ENCODE data around the gene P2RY6.
A peak's percentile ranks its signal among the peaks of the same experiment; 100 is the strongest.

P2RY6 gene

DNA sequence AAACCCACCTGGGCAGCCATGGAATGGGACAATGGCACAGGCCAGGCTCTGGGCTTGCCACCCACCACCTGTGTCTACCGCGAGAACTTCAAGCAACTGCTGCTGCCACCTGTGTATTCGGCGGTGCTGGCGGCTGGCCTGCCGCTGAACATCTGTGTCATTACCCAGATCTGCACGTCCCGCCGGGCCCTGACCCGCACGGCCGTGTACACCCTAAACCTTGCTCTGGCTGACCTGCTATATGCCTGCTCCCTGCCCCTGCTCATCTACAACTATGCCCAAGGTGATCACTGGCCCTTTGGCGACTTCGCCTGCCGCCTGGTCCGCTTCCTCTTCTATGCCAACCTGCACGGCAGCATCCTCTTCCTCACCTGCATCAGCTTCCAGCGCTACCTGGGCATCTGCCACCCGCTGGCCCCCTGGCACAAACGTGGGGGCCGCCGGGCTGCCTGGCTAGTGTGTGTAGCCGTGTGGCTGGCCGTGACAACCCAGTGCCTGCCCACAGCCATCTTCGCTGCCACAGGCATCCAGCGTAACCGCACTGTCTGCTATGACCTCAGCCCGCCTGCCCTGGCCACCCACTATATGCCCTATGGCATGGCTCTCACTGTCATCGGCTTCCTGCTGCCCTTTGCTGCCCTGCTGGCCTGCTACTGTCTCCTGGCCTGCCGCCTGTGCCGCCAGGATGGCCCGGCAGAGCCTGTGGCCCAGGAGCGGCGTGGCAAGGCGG is 24.5 kb downstream of the P2RY6 start:
- DNase-seq (ENCODE audit: low read depth in 2 of 2): no peak

DNA sequence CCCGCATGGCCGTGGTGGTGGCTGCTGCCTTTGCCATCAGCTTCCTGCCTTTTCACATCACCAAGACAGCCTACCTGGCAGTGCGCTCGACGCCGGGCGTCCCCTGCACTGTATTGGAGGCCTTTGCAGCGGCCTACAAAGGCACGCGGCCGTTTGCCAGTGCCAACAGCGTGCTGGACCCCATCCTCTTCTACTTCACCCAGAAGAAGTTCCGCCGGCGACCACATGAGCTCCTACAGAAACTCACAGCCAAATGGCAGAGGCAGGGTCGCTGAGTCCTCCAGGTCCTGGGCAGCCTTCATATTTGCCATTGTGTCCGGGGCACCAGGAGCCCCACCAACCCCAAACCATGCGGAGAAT is 25.1 kb downstream of the P2RY6 start:
- DNase-seq (ENCODE audit: low read depth in 2 of 2): no peak

DNA sequence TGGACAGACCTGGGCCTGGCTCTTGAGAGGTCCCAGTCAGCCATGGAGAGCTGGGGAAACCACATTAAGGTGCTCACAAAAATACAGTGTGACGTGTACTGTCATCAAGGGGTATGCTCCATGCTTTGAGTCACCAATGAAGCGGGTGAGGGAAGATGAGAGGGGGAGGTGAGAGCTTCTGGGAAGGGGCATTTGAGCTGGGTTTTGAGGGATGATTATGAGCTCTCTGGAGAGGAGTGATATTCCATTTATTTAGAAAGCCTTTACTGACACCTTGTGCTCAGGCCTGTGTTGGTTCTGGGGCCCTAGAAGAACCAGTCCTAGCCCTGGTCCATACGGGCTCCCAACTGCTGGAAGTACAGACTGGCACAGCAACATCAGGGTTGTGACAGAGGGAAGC is 25.6 kb downstream of the P2RY6 start:
- DNase-seq (ENCODE audit: low read depth in 2 of 2): no peak

DNA sequence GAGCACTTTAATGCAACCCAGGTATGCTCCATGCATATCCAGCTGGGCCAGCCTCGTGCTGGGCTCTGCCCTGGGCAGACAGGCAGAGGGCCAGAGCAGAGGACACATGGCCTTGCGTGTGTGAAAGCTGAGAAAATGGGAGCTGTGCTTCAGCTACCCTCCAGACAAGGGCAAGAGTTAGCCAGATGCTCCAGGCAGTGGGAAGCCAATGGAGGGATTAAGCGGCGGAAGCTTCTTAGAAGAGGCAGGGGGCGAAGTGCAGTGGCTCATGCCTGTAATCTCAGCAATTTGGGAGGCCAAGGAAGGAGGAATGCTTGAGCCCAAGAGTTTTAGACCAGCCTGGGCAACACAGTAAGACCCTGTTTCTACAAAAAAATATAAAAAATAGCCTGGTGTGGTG is 26.1 kb downstream of the P2RY6 start:
- DNase-seq (ENCODE audit: low read depth in 2 of 2): no peak

DNA sequence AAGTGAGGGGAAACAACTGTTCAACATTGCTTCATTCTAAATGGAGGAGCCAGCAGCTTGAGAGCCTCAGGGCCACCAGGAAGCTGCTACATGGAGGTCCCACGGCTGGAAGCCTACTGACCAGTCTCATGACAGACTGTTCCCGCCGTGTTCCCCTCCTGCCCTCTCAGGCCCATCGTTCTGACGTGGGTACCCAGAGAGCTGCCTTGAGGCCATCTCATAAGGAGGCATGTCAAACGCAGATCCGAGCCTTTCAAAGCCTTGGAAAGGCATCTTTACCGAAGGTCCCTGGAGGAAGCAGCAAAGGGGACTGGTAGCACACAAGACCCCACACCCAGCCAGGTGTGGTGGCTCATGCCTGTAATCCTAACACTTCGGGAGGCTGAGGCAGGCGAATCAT is 27.6 kb downstream of the P2RY6 start:
- no peak for DNase-seq (ENCODE audit: low read depth in 2 of 2)

DNA sequence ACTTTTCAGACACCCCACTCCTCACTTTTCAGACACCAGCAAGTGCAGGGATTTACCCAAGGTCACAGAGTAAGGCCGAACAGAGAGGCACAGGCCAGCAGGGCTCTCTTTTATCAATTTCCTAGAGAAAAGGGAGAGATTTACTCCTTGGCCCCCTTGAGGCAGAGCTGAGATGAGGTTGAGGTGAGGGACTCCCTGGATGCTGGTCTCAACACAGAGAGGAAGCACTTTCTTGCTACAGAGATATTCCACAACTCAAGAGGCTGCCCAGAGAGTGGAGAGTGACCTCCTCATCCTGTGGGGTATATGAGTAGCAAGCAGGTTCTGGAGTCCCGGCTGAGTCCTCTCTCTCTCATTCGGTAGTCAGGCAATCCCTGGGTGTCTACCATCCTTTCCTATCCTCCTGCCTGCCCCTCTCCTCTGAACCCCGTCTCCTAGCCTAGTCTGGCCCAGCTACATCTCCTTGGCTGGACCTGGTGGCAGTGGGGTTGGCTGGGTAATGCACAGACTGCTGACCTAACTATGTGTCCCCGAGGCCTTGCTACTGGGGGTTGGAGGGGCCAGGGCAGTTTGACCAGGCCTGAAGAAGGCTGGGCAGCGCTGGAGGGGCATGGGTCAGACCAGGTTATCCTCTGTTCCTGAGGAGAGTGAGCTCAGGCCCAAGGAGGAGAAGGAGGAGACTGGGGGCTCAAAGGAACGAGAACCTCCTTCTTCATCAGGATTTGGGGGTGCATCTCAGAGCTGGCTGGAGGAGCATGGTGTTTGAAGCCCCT is 34.1 kb downstream of the P2RY6 start:
- DNase-seq (ENCODE audit: low read depth in 2 of 2): no peak

DNA sequence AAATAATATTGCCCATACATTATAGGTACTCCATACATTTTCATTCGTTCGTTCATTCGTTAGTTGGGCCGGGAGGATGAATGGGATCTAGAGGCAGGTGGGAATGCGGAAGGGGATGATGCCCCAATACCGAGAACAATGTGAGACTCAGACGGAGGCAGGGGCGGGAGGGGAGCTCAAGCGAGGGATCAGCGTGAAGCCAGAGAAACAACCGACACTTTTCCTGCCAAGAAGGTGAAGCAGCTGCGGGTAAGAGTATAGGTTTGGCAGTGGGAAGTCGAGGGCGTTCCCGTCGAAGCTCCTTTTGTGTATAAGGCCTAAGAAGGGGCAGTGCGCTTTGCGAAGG is 34.8 kb downstream of the P2RY6 start:
- DNase-seq (ENCODE audit: low read depth in 2 of 2): no peak

DNA sequence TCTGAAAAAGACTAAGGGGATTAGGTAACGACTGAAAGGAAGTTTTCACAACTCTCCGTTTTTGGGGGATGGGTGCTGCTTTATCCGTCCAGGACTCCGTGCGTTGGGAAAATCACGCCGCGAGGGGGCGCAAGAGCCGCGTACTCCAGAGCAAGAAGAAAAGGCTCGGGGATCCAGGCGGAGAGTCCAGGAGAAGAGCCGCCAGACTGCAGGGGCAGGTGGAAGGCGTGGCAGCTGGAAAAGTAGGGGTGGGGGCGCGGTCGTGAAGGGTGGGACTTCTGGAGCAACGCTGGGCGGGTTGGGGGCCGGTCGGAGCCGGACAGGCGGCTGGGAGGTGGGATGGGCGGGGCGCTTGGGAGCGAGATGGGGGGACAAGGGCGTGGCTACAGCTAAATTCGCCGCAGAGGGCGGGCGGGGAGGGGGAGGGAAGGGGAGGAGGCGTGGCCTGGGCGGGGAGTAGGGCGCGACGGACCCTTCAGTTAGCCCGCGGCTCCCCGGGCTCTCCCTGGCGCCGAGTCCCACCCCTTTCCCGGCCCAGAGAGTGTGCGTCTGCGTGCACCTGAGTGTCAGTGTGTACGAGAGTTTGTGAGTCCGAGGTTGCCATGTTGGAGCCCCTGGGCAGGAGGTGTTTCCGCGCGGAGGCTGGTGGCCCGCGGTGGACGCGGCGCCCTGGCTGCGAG is 35.3 kb downstream of the P2RY6 start:
- peak; percentile 88 to 91 for DNase-seq (ENCODE audit: low read depth in 2 of 2)

DNA sequence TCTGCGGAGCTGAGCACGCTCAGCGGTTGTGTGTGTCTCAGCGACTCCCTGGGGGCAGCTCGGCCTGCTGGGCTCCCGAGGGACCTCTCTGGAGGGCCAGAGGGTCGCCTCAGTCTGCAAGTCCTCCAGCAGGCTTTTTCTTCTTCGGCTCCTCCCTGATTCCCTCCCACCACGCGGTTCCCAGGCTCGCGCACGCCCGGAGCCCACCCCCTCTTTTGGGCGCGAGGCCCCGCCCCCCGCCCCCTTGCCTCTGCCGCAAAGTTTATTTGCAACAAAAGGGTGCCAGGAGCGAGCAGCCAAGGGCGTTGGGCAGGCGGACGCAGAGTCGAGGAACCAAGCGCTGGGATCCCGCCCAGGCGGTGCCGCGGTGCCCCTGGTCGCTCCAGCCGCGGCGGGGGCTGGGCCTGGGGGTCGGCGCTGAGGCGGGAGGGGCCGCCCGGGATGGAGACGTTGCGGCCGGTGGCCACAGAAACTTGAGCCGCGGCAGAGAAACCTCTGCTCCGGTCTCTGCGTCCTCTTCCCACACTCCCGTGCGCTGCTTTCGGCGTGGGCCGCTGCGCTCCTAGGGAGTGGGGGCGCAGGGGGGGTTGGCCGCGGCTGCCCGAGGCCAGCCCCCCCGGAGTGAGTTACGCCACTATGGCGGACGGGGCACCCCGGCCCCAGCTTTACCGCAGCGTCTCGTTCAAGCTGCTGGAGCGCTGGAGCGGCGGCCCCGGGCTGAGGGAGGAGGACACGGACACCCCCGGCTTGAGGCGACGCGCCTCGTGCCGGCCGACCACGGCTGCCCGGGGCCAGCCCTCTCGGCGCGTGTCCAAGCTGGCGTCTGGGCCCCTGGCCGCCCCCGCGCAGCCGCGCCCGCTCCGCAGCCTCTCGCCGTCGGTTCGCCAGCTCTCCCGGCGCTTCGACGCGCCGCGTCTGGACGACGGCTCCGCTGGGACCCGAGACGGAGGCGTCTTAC is 36.1 kb downstream of the P2RY6 start, which contains the start of gene ARHGEF17:
Gene ARHGEF17, plus strand, starts transcription at position 274 of the 958 bp plus-strand sequence. Its CDS starts 363 bp downstream, at position 637.
- peak; percentile 33 to 46 for DNase-seq (ENCODE audit: low read depth in 2 of 2)

DNA sequence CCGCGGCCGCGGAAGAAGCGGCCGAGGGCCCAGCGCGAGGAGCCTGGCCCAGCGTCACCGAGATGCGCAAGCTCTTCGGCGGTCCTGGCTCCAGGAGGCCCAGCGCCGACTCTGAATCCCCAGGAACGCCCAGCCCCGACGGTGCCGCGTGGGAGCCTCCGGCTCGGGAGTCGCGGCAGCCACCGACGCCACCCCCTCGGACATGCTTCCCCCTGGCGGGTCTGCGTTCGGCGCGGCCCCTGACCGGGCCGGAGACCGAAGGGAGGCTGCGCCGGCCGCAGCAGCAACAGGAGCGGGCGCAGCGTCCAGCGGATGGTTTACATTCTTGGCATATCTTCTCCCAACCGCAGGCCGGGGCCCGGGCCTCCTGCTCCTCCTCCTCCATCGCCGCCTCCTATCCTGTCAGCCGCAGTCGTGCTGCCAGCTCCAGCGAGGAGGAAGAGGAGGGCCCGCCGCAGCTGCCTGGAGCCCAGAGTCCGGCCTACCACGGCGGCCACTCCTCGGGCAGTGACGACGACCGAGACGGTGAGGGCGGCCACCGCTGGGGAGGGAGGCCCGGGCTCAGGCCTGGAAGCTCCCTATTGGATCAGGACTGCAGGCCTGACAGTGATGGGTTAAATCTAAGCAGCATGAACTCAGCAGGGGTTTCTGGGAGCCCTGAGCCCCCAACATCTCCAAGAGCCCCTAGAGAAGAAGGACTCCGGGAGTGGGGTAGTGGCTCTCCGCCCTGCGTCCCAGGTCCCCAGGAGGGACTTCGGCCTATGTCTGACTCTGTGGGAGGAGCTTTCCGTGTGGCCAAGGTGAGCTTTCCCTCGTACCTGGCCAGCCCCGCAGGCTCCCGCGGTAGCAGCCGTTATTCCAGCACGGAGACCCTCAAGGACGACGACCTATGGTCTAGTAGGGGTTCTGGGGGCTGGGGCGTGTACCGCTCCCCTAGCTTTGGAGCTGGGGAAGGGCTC is 37.1 kb downstream of the P2RY6 start:
- no peak for DNase-seq (ENCODE audit: low read depth in 2 of 2)

DNA sequence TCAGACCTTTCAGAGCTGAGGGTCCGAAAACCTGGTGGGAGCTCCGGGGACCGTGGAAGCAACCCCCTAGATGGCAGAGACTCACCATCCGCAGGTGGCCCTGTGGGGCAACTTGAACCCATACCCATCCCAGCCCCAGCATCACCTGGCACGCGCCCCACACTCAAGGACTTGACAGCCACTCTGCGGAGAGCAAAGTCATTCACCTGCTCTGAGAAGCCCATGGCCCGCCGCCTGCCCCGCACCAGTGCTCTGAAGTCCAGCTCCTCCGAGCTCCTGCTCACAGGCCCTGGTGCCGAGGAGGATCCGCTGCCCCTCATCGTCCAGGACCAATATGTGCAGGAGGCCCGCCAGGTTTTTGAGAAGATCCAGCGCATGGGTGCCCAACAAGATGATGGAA is 37.9 kb downstream of the P2RY6 start:
- DNase-seq (ENCODE audit: low read depth in 2 of 2): no peak

DNA sequence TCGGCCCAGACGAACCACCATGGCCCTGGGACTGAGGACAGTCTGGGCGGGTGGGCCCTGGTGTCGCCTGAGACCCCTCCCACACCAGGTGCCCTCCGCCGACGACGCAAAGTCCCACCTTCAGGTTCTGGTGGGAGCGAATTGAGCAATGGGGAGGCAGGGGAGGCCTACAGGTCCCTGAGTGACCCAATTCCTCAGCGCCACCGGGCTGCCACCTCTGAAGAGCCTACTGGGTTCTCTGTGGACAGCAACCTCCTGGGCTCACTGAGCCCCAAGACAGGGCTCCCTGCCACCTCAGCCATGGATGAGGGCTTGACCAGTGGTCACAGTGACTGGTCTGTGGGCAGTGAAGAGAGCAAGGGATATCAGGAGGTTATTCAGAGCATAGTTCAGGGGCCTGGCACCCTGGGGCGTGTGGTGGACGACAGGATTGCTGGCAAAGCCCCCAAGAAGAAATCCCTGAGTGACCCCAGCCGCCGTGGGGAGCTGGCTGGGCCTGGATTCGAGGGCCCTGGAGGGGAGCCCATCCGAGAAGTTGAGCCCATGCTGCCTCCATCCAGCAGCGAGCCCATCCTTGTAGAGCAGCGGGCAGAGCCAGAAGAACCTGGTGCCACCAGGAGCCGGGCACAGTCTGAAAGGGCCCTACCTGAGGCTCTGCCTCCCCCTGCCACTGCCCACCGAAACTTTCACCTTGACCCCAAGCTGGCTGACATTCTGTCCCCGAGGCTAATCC is 38.7 kb downstream of the P2RY6 start:
- DNase-seq (ENCODE audit: low read depth in 2 of 2): no peak

DNA sequence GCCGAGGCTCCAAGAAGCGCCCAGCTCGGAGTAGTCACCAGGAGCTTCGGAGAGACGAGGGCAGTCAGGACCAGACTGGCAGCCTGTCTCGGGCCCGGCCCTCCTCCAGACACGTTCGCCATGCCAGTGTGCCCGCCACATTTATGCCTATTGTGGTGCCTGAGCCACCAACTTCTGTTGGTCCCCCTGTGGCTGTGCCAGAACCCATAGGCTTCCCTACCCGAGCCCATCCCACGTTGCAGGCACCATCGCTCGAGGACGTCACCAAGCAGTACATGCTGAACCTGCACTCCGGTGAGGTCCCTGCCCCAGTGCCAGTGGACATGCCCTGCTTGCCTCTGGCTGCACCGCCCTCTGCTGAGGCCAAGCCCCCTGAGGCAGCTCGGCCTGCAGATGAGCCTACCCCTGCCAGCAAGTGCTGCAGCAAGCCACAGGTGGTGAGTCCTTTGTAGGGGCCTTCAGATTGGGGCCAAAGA is 39.3 kb downstream of the P2RY6 start:
- DNase-seq (ENCODE audit: low read depth in 2 of 2): no peak

DNA sequence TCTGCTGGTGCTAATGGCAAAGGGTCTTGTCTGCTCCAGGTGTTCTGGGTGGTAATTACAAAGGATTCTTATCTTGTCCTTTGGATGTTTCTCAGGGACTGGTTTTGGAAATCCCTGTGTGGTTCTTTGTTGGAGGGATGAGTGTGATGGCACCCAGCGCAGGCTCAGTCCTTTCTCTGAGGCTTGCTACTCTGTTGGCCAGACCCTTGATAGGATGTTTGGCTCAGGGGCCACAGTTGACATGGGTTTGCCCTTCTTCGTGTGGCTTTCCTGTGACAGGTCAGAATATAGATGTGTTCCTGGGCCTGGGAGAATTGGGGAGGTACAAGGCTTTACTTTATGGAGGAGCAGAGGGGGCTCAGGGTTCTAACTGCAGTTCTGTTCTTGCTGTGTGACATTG is 39.9 kb downstream of the P2RY6 start:
- no peak for DNase-seq (ENCODE audit: low read depth in 2 of 2)

DNA sequence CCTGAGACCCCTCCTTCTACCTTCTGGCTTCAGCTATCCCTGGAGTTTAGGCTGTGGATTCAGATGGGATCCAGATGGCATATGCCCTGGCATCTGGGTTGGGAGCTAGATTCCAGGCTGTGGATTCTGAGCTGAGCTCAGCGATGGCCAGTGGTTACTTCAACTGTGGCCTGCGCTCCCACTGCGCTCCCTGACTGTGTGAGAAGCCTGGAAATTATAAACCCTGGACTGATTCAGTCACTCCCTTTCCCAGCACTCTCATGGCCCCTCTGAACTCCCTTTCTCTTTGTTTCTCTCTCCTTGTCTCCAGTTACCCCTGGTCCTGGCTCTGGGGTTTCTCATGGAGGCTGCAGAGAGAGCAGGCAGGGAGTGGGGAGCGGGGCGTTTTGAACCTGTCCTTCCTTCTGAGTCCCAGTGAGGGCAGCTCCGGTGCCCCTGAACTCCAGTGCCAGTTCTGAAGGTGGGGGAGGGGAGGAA is 40.8 kb downstream of the P2RY6 start:
- no peak for DNase-seq (ENCODE audit: low read depth in 2 of 2)

DNA sequence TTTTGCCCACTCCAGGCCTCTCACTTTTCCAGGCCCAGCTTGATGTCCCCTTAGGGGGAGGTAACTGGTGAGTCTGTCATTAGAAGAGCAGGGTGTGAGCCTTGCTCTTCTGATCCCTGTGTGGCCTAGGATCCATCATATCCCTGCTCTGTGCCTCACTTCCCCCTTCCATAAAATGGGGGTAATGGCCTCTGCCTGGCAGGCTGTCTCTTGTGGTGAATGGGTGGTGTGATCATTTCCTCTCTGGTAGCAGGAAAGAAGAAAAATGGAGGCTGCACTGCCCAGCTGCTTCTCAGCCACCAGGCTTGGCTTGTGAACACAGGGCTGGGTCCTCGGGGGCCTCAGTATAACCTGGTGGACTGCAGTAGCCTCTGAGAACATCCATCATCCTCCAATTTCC is 41.5 kb downstream of the P2RY6 start:
- DNase-seq (ENCODE audit: low read depth in 2 of 2): no peak

DNA sequence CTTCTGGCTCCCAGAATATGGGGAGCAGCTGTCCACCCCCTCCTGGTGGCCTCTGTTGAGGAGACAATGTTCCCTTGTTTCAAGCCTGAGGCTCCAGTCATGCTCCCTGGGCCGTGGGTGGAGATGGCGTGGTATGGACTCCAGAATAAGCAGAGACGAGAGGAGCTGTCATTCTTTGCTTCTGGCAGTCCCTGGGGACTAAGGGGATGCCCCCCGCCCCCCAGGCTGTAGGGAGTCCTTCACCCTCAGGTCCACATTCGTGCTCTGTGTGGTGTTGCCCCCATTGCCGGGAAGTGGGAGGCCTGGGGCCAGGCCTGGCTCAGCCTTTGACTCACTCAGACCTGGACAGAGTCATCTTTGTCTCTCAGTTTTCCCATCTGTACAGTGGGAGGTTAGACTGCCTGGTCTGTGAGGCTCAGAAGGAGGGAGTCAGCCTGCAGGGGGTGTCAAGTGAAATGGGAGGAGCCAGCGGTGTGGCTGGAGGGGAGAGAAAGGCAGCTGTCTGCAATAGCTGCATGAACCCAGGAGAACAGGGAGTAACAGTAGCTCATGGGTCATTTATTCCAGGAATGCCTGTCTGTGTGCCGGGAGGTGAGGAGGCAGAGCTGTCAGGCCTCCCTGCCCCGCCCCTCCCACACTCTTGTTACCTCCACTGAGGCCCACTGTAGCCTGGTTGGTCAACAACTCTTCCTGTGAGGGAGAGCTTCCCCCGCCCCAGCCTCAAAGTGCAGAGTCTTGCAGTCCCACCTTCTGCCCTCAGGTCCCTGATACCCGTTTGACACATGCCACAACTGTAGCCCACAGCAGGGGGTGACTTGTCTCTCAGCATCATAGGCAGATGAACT is 42.2 kb downstream of the P2RY6 start:
- DNase-seq (ENCODE audit: low read depth in 2 of 2): no peak

DNA sequence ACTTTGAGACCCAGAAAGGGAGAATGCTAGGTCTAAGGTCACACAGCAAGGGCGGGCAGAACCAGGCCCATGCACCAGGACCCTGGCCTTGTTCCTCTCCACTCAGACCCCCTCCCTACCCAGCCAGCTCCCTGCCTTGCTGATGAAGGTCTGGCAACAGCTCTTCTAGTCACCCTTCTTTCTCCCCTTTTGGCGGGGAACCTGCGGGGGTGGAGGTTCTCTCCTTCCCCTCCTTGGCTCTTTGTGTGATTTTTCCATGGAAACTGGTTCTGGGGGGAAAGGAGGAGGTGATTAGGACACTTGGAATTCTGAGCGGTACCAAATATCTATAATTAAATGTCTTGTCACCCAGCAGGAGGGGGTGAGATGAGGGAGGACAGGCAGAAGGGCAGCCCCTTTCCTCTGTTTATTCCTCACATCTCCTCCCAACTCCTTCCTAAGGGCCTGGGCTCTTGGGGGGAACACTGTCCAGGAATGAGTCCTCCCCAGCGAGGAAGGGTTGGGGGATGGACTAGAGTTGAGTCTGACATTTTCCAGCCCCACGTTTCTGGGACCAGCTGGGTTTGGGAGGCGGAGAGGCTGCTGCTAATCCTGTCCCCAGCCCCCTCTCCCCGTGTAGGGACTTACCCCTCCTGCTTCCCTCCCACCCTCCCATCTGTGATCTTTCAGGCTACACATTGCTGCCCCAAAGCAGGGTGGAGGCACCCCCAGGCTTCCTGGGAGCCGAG is 43.3 kb downstream of the P2RY6 start:
- no peak for DNase-seq (ENCODE audit: low read depth in 2 of 2)
